Body of pancreas (tissue), 4 donors: Measurements from ENCODE around the gene C11orf54. TPM values are rescaled to one million over a fixed set of nuclear protein-coding genes. Genes with fewer than 3 reads are reported as not detected.

ENCODE experiments used
- ATAC-seq: fragments of 150-250 bp; one replicate; pipeline ENCODE4 v1.9.1; 2016
- DNase-seq, 4 donors: peaks; one replicate each; pipeline ENCODE4 v3.0.0-alpha.2; 2019
- H3K27ac ChIP-seq, 4 donors: fragments of 200-600 bp; sonication (generic); 1 replicate in 3 of 4; 2 replicates in 1 of 4; pipeline versions ENCODE4 v1.5.1 to v1.6.1; 2016 to 2019; ENCODE audit warnings: mild to moderate bottlenecking in 1 of 4, mixed read lengths in 1 of 4, moderate library complexity in 1 of 4
- H3K27me3 ChIP-seq, 2 donors: fragments of 200-600 bp; sonication (generic); one replicate each; pipeline ENCODE4 v1.6.0; 2016; ENCODE audit warnings: mild to moderate bottlenecking in 1 of 2
- H3K36me3 ChIP-seq, 2 donors: fragments of 200-600 bp; sonication (generic); replicated peaks in 1 of 2; 2 replicates each; pipeline ENCODE4 v1.5.1; 2016; ENCODE audit warnings: low read depth in 2 of 2; ENCODE audit not compliant: insufficient read depth in 1 of 2
- H3K4me1 ChIP-seq: fragments of 200-600 bp; sonication (generic); one replicate; pipeline ENCODE4 v1.6.0; 2016
- H3K4me3 ChIP-seq, 2 donors: fragments of 200-600 bp; sonication (generic); 1 replicate in 1 of 2; 2 replicates in 1 of 2; pipeline ENCODE4 v1.5.1; 2016 to 2019
- H3K9me3 ChIP-seq, 3 donors: fragments of 200-600 bp; sonication (generic); 1 replicate in 2 of 3; 2 replicates in 1 of 3; pipeline ENCODE4 v1.5.1; 2016
- CTCF ChIP-seq, 7 experiments: fragments of 450-650 bp in 4 of 7; fragments of 200-600 bp in 3 of 7; sonication (generic) in 3 of 7; IDR thresholded peaks; one replicate each; pipeline ENCODE4 v1.5.1; 2016 to 2019; ENCODE audit warnings: antibody characterized with exemption in 7 of 7
- POLR2A ChIP-seq, 3 donors: fragments of 450-650 bp; IDR thresholded peaks; one replicate each; pipeline ENCODE4 v1.6.1; 2016; ENCODE audit warnings: antibody characterized with exemption in 3 of 3, mild to moderate bottlenecking in 2 of 3
- WGBS, 2 donors: methylation state at CpG; one replicate each; pipeline ENCODE4 v1.1.5; 2017; 5-methylcytosine and 5-hydroxymethylcytosine counted together
- intact Hi-C: fragments of 100-400 bp; cut with DNase I; formaldehyde crosslinking; loops from one replicate; pipeline ENCODE4 v1.15.1; 2023
- total RNA-seq, 2 donors: library from RNA; depleted of rRNA; stranded (reverse); fragments of >200 nt; gene quantifications; one replicate each; pipeline ENCODE4 v1.1.0, GENCODE V29; 2016

The C11orf54 gene
- total RNA-seq, 2 donors from 2014 or later = 29.0 to 45.7 TPM

GRCh38 chr11:93765551-93765950 lies 24.1 kb downstream of the C11orf54 start:
- TF ChIP-seq POLR2A (IDR thresholded peaks at IDR 0.05) (no peak), CTCF (IDR thresholded peaks at IDR 0.05) (no peak)
- intact Hi-C loops = no loop called here
- no peaks in the 10 kb centered on the region for H3K27me3 ChIP-seq
- no peak overlapping the region for H3K4me3 ChIP-seq
- DNase-seq (no peak), ATAC-seq (no peak)
- no peaks in the 10 kb centered on the region for H3K9me3 ChIP-seq
- WGBS, 2 donors = 48% methylated on average over 2 of the region's 2 CpGs
- H3K36me3 ChIP-seq = peaks cover 0 to 13% of the 10 kb centered on the region in 2 donors
- no peaks in the 10 kb centered on the region for H3K4me1 ChIP-seq
- no peak overlapping the region for H3K27ac ChIP-seq

GRCh38 chr11:93766504-93766903 lies 25.0 kb downstream of the C11orf54 start:
- no peaks in the 10 kb centered on the region for H3K4me1 ChIP-seq
- no peak for DNase-seq
- 30 to 31% methylated on average over 5 of the region's 5 CpGs for WGBS, 2 donors
- no peaks in the 10 kb centered on the region for H3K9me3 ChIP-seq
- H3K27me3 ChIP-seq = no peaks in the 10 kb centered on the region
- no peak for TF ChIP-seq POLR2A (IDR thresholded peaks at IDR 0.05)
- TF ChIP-seq CTCF (IDR thresholded peaks at IDR 0.05) = no peak
- no peak overlapping the region for H3K4me3 ChIP-seq
- intact Hi-C loops = no loop called here
- peak; percentile 35 for ATAC-seq
- no peak overlapping the region for H3K27ac ChIP-seq
- H3K36me3 ChIP-seq = peaks cover 0 to 8% of the 10 kb centered on the region in 2 donors

GRCh38 chr11:93767018-93767417 lies 25.5 kb downstream of the C11orf54 start:
- intact Hi-C loops = no loop called here
- Histone ChIP-seq H3K4me1 (no peaks in the 10 kb centered on the region), H3K36me3 (peaks cover 0 to 5% of the 10 kb centered on the region in 2 donors), H3K27me3 (no peaks in the 10 kb centered on the region), H3K27ac (no peak overlapping the region), H3K4me3 (no peak overlapping the region), H3K9me3 (no peaks in the 10 kb centered on the region)
- 49 to 62% methylated on average over 2 to 3 of the region's 3 CpGs for WGBS, 2 donors
- ATAC-seq (no peak), DNase-seq (no peak)
- TF ChIP-seq POLR2A (IDR thresholded peaks at IDR 0.05) (peak in 1 of 3 donors; percentile 8), CTCF (IDR thresholded peaks at IDR 0.05) (no peak)

- H3K27ac ChIP-seq = no peak overlapping the region
- no peaks in the 10 kb centered on the region for H3K9me3 ChIP-seq
- WGBS, 2 donors = 0 to 19% methylated on average over 1 of the region's 1 CpG
- H3K36me3 ChIP-seq = no peaks in the 10 kb centered on the region
- TF ChIP-seq CTCF (IDR thresholded peaks at IDR 0.05) (no peak), POLR2A (IDR thresholded peaks at IDR 0.05) (no peak)
- DNase-seq = no peak
- intact Hi-C loops = no loop called here
- H3K27me3 ChIP-seq = no peaks in the 10 kb centered on the region
- no peak overlapping the region for H3K4me3 ChIP-seq
- ATAC-seq = no peak
- no peaks in the 10 kb centered on the region for H3K4me1 ChIP-seq
Observed at GRCh38 chr11:93770160-93770559, 28.7 kb downstream of the C11orf54 start.

GRCh38 chr11:93772123-93772522 lies 30.7 kb downstream of the C11orf54 start:
- 100% methylated on average over 2 to 4 of the region's 4 CpGs for whole genome bisulfite sequencing, 2 donors
- Histone ChIP-seq H3K9me3 (no peaks in the 10 kb centered on the region), H3K27ac (no peak overlapping the region), H3K27me3 (no peaks in the 10 kb centered on the region), H3K4me3 (no peak overlapping the region), H3K4me1 (no peaks in the 10 kb centered on the region), H3K36me3 (no peaks in the 10 kb centered on the region)
- DNase-seq (no peak), ATAC-seq (no peak)
- intact Hi-C loops = no loop called here
- TF ChIP-seq CTCF (IDR thresholded peaks at IDR 0.05) (no peak), POLR2A (IDR thresholded peaks at IDR 0.05) (no peak)
